ENCODE measurements around the gene SHD. TPM values are rescaled to one million over a fixed set of nuclear protein-coding genes. Genes with fewer than 3 reads are reported as not detected.

SHD gene
- total RNA-seq, 2 experiments from 2014 or later: not detected

GRCh38 chr19:4326215-4326836, 47.3 kb downstream of the SHD start:
- Histone ChIP-seq H2AFZ (ENCODE audit: low read length) (no peak overlapping the region), H3K9me2 (ENCODE audit: insufficient read depth, low read length) (no peaks in the 10 kb centered on the region), H3K36me3 (ENCODE audit: insufficient read depth, low read length) (no peaks in the 10 kb centered on the region), H3K4me3 (ENCODE audit: low read depth, low read length, poor library complexity, severe bottlenecking) (no peak overlapping the region), H3K79me2 (ENCODE audit: insufficient read depth, low read depth, low read length) (no peaks in the 10 kb centered on the region), H3K9me3 (ENCODE audit: low read length) (no peaks in the 10 kb centered on the region), H3K4me1 (ENCODE audit: insufficient read depth, low read length, poor library complexity, severe bottlenecking) (peaks cover 8% of the 10 kb centered on the region), H4K20me1 (ENCODE audit: insufficient read depth, low read length) (no peaks in the 10 kb centered on the region), H3K4me2 (ENCODE audit: low read length) (no peak overlapping the region), H3K27ac (ENCODE audit: low read depth, low read length, poor library complexity, severe bottlenecking) (no peak overlapping the region)
- ChIA-PET POLR2A (no interaction called here), CTCF (ENCODE audit: unreplicated experiment) (no interaction called here)
- BruUV-seq (replicated peaks): no TSS peak
- no peak for DNase-seq (ENCODE audit: low spot score)
- intact Hi-C loops (cut with micrococcal nuclease; ENCODE audit: unreplicated experiment): no loop called here
- TF ChIP-seq CTCF (conservative IDR thresholded peaks at IDR 0.05; ENCODE audit: low read length) (no peak), EZH2phosphoT487 (IDR thresholded peaks at IDR 0.05; ENCODE audit: borderline replicate concordance, low read depth, low read length) (no peak)

- Histone ChIP-seq H2AFZ (ENCODE audit: low read length) (no peak overlapping the region), H3K4me2 (ENCODE audit: low read length) (peak overlapping the region; percentile 25; the same call in 1 of the 2 replicates), H3K4me1 (ENCODE audit: insufficient read depth, low read length, poor library complexity, severe bottlenecking) (peaks cover 8% of the 10 kb centered on the region), H3K9me2 (ENCODE audit: insufficient read depth, low read length) (no peaks in the 10 kb centered on the region), H3K4me3 (ENCODE audit: low read depth, low read length, poor library complexity, severe bottlenecking) (no peak overlapping the region), H3K27ac (ENCODE audit: low read depth, low read length, poor library complexity, severe bottlenecking) (no peak overlapping the region), H3K36me3 (ENCODE audit: insufficient read depth, low read length) (no peaks in the 10 kb centered on the region), H3K79me2 (ENCODE audit: insufficient read depth, low read depth, low read length) (no peaks in the 10 kb centered on the region), H4K20me1 (ENCODE audit: insufficient read depth, low read length) (no peaks in the 10 kb centered on the region), H3K9me3 (ENCODE audit: low read length) (no peaks in the 10 kb centered on the region)
- no peak for DNase-seq (ENCODE audit: low spot score)
- no peak for TF ChIP-seq CTCF (conservative IDR thresholded peaks at IDR 0.05; ENCODE audit: low read length)
- no peak for TF ChIP-seq EZH2phosphoT487 (IDR thresholded peaks at IDR 0.05; ENCODE audit: borderline replicate concordance, low read depth, low read length)
- no TSS peak for BruUV-seq (replicated peaks)
- CTCF ChIA-PET (ENCODE audit: unreplicated experiment): no interaction called here
- POLR2A ChIA-PET: no interaction called here
- intact Hi-C loops (cut with micrococcal nuclease; ENCODE audit: unreplicated experiment): no loop called here
Measured at GRCh38 chr19:4326837-4327251, 47.8 kb downstream of the SHD start.

- TF ChIP-seq EZH2phosphoT487 (IDR thresholded peaks at IDR 0.05; ENCODE audit: borderline replicate concordance, low read depth, low read length) (no peak), CTCF (conservative IDR thresholded peaks at IDR 0.05; ENCODE audit: low read length) (no peak)
- H3K4me2 ChIP-seq (ENCODE audit: low read length): peak overlapping the region; percentile 25; the same call in 1 of the 2 replicates
- H3K79me2 ChIP-seq (ENCODE audit: insufficient read depth, low read depth, low read length): no peaks in the 10 kb centered on the region
- POLR2A ChIA-PET: no interaction called here
- H3K36me3 ChIP-seq (ENCODE audit: insufficient read depth, low read length): no peaks in the 10 kb centered on the region
- no peak overlapping the region for H2AFZ ChIP-seq (ENCODE audit: low read length)
- DNase-seq (ENCODE audit: low spot score): peak; percentile 38
- H3K27ac ChIP-seq (ENCODE audit: low read depth, low read length, poor library complexity, severe bottlenecking): no peak overlapping the region
- no peaks in the 10 kb centered on the region for H4K20me1 ChIP-seq (ENCODE audit: insufficient read depth, low read length)
- CTCF ChIA-PET (ENCODE audit: unreplicated experiment): no interaction called here
- no TSS peak for BruUV-seq (replicated peaks)
- intact Hi-C loops (cut with micrococcal nuclease; ENCODE audit: unreplicated experiment): no loop called here
- H3K4me3 ChIP-seq (ENCODE audit: low read depth, low read length, poor library complexity, severe bottlenecking): no peak overlapping the region
- H3K9me2 ChIP-seq (ENCODE audit: insufficient read depth, low read length): no peaks in the 10 kb centered on the region
- H3K4me1 ChIP-seq (ENCODE audit: insufficient read depth, low read length, poor library complexity, severe bottlenecking): peaks cover 8% of the 10 kb centered on the region
- no peaks in the 10 kb centered on the region for H3K9me3 ChIP-seq (ENCODE audit: low read length)
Measured at GRCh38 chr19:4327252-4327876, 48.3 kb downstream of the SHD start.
